GM23338 (cell line): ENCODE data around the gene MNX1. TPM values are rescaled to one million over a fixed set of nuclear protein-coding genes. Genes with fewer than 3 reads are reported as not detected.

ENCODE experiments used
- ATAC-seq: fragments of 200-7000 bp; cut with Tn5 transposase; 3 replicates; pipeline ENCODE4 v1.9.1; 2020
- DNase-seq: peaks from one replicate; pipeline ENCODE4 v3.0.0-alpha.2; 2015; ENCODE audit warnings: low spot score
- H2AFZ ChIP-seq: fragments of 200-600 bp; sonication (generic); 2 replicates; pipeline ENCODE4 v1.8.0; 2016; ENCODE audit warnings: antibody characterized with exemption, mild to moderate bottlenecking, moderate library complexity
- H3F3A ChIP-seq: fragments of 200-600 bp; sonication (generic); replicated peaks from 2 replicates; pipeline ENCODE4 v1.8.0; 2017; ENCODE audit warnings: antibody characterized with exemption, mixed run types, low read depth
- H3K27ac ChIP-seq: fragments of 200-600 bp; sonication (generic); 2 replicates; pipeline ENCODE4 v1.6.1; 2016; ENCODE audit warnings: low read depth
- H3K27me3 ChIP-seq: fragments of 200-600 bp; sonication (generic); 2 replicates; pipeline ENCODE4 v1.8.0; 2016; ENCODE audit warnings: mild to moderate bottlenecking, mixed run types, moderate library complexity; ENCODE audit not compliant: insufficient read depth
- H3K36me3 ChIP-seq: fragments of 200-600 bp; sonication (generic); 2 replicates; pipeline ENCODE4 v1.8.0; 2016; ENCODE audit warnings: mild to moderate bottlenecking; ENCODE audit not compliant: insufficient read depth
- H3K4me1 ChIP-seq: fragments of 200-600 bp; sonication (generic); 2 replicates; pipeline ENCODE4 v1.8.0; 2016; ENCODE audit warnings: mild to moderate bottlenecking, moderate library complexity; ENCODE audit not compliant: insufficient read depth
- H3K4me2 ChIP-seq: fragments of 200-600 bp; sonication (generic); 2 replicates; pipeline ENCODE4 v1.7.1; 2017; ENCODE audit warnings: mixed run types
- H3K4me3 ChIP-seq: fragments of 200-600 bp; sonication (generic); 2 replicates; pipeline ENCODE4 v1.6.1; 2016; ENCODE audit warnings: mixed run types
- H3K79me2 ChIP-seq: fragments of 200-600 bp; sonication (generic); replicated peaks from 2 replicates; pipeline ENCODE4 v1.8.0; 2017; ENCODE audit warnings: mild to moderate bottlenecking; ENCODE audit not compliant: insufficient read depth
- H3K9me2 ChIP-seq: fragments of 200-600 bp; sonication (generic); 2 replicates; pipeline ENCODE4 v1.8.0; 2017; ENCODE audit not compliant: insufficient read depth
- H4K20me1 ChIP-seq: fragments of 200-600 bp; sonication (generic); replicated peaks from 2 replicates; pipeline ENCODE4 v1.8.0; 2017; ENCODE audit warnings: mild to moderate bottlenecking; ENCODE audit not compliant: insufficient read depth
- H3K27ac Mint-ChIP-seq: 2 replicates; pipeline ENCODE4 v1.8.0; 2020; ENCODE audit warnings: inconsistent platforms, mild to moderate bottlenecking, moderate library complexity, mixed read lengths
- H3K27me3 Mint-ChIP-seq: 3 replicates; pipeline ENCODE4 v1.8.0; 2022; ENCODE audit warnings: low read depth, mild to moderate bottlenecking, moderate library complexity, mixed read lengths, inconsistent platforms; ENCODE audit not compliant: insufficient read depth, poor library complexity
- H3K36me3 Mint-ChIP-seq: 3 replicates; pipeline ENCODE4 v1.8.0; 2021; ENCODE audit warnings: low read depth, mild to moderate bottlenecking, inconsistent platforms, moderate library complexity, mixed read lengths
- H3K4me1 Mint-ChIP-seq: 3 replicates; pipeline ENCODE4 v1.8.0; 2020; ENCODE audit warnings: mild to moderate bottlenecking, inconsistent platforms, mixed read lengths
- H3K4me3 Mint-ChIP-seq: 3 replicates; pipeline ENCODE4 v1.8.0; 2021; ENCODE audit warnings: moderate library complexity, mild to moderate bottlenecking, inconsistent platforms, mixed read lengths
- H3K9me3 Mint-ChIP-seq: 3 replicates; pipeline ENCODE4 v1.8.0; 2020; ENCODE audit warnings: moderate library complexity, mild to moderate bottlenecking, inconsistent platforms, mixed read lengths
- CREB1 ChIP-seq: fragments of 250-450 bp; sonication (Bioruptor Pico); IDR thresholded peaks from 2 replicates; pipeline ENCODE4 v1.5.0; 2020; ENCODE audit warnings: low read depth, mild to moderate bottlenecking, moderate library complexity
- ETS1 ChIP-seq: IDR thresholded peaks from 2 replicates; pipeline ENCODE4 v1.6.1; 2016; ENCODE audit warnings: antibody characterized with exemption
- EZH2 ChIP-seq: fragments of 200-600 bp; sonication (generic); IDR thresholded peaks from one replicate; pipeline ENCODE4 v1.8.0; 2017; ENCODE audit warnings: antibody characterized with exemption, mild to moderate bottlenecking, low read depth; ENCODE audit not compliant: unreplicated experiment
- EZH2phosphoT487 ChIP-seq: fragments of 200-600 bp; sonication (generic); IDR thresholded peaks from one replicate; pipeline ENCODE4 v1.8.1; 2018; ENCODE audit warnings: antibody characterized with exemption; ENCODE audit not compliant: unreplicated experiment
- JUNB ChIP-seq: IDR thresholded peaks from one replicate; pipeline ENCODE4 v1.6.1; 2016; ENCODE audit warnings: antibody characterized with exemption; ENCODE audit not compliant: unreplicated experiment
- NANOG ChIP-seq: IDR thresholded peaks from 2 replicates; pipeline ENCODE4 v1.6.1; 2016; ENCODE audit warnings: antibody characterized with exemption, borderline replicate concordance
- POLR2AphosphoS5 ChIP-seq: IDR thresholded peaks from 2 replicates; pipeline ENCODE4 v1.6.1; 2016; ENCODE audit warnings: antibody characterized with exemption, low read depth
- REST ChIP-seq: IDR thresholded peaks from one replicate; pipeline ENCODE4 v1.6.1; 2018; ENCODE audit warnings: antibody characterized with exemption; ENCODE audit not compliant: unreplicated experiment
- STAT1 ChIP-seq: IDR thresholded peaks from one replicate; pipeline ENCODE4 v1.6.1; 2016; ENCODE audit warnings: antibody characterized with exemption; ENCODE audit not compliant: unreplicated experiment
- ZNF114 ChIP-seq: fragments of 250-450 bp; sonication (Bioruptor Pico); IDR thresholded peaks from 2 replicates; pipeline ENCODE4 v1.5.0; 2020; ENCODE audit warnings: mild to moderate bottlenecking, moderate library complexity
- ZNF331 ChIP-seq: fragments of 250-450 bp; sonication (Bioruptor Pico); IDR thresholded peaks from 2 replicates; pipeline ENCODE4 v1.5.0; 2020; ENCODE audit warnings: low read depth, mild to moderate bottlenecking, moderate library complexity
- ZNF462 ChIP-seq: fragments of 250-450 bp; sonication (Bioruptor Pico); IDR thresholded peaks from 2 replicates; pipeline ENCODE4 v1.5.0; 2020; ENCODE audit warnings: mild to moderate bottlenecking, moderate library complexity
- polyA plus RNA-seq: library from polyadenylated mRNA; unstranded; fragments of >200 nt; fragmentation: Nextera tagmentation; extraction: Ambion mirVana; gene quantifications from 2 replicates; pipeline ENCODE4 v1.2.1, GENCODE V29; 2016
- total RNA-seq: library from RNA; depleted of rRNA; stranded (reverse); fragments of >200 nt; shearing (Covaris generic); gene quantifications from 2 replicates; pipeline ENCODE4 v1.2.3, GENCODE V29; 2014
- TF ChIP-seq, protein P1 (sequence below), 2 experiments: fragments of 200-600 bp in 1 of 2; sonication (generic) in 1 of 2; conservative IDR thresholded peaks; 2 replicates each; pipeline versions ENCODE4 v1.5.1 to v1.6.1; 2016 to 2017; ENCODE audit warnings: antibody characterized with exemption in 2 of 2, low read depth in 2 of 2, mild to moderate bottlenecking in 2 of 2, moderate library complexity in 1 of 2

Gene MNX1
- total and polyA plus RNA-seq, 2 experiments from 2014 or later: 0.14 to 0.24 TPM

DNA sequence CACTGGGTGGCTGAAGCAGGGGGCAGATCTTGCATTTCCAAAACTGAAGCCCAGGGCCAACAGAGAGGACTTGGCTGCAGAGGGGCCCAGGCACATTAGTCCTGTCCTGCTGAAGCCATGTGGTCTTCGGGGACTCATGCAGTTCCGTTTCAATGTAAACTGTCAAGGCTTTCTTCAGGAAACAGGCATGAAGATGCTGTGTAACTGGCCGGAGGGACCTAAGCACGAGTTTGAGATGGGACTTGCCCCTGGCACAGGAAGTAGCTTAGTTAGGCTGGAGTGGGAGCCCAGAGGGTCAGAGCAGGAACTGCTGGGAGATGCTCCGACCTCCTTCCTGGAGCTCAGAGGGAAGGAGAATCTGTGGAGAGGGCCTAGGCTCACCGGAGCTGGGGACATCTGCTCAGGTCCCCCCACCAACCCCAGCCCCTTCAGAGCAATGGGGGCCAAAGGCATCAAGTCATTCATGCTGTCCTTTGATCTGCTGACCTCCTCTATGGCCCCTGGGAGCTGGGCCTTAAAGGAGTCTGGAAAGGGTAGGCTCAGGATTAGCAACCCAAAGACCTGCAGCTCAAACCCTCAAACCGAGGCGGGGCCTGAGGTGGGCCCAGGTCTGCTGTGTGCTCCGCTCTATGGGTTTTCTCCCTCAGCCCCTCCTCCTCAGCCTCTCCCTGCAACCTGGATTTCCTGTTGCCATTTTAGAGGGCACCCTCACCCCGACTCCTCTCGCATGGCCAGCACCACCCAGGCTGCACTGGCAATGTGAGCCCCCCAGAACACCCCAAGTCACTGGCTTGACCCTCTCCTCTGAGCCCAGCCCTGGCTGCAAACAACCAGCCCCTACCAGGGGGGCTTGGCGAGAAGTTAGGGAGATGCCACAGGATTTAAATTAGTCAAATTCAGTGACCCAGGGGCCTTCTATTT lies 4.4 kb upstream of the MNX1 start:
- DNase-seq: peak; percentile 63
- Histone ChIP-seq H3K4me3 (peak overlapping the region; percentile 38), H3K4me2 (peak overlapping the region; percentile 70), H3K79me2 (no peaks in the 10 kb centered on the region), H3K27ac (no peak overlapping the region), H3F3A (peaks cover 36% of the 10 kb centered on the region), H2AFZ (no peak overlapping the region), H3K4me1 (peaks cover 74% of the 10 kb centered on the region), H3K27me3 (peaks cover 99% of the 10 kb centered on the region), H4K20me1 (peaks cover 24% of the 10 kb centered on the region), H3K36me3 (no peaks in the 10 kb centered on the region), H3K9me2 (no peaks in the 10 kb centered on the region)
- peaks cover 5% of the 10 kb centered on the region; the same call in 1 of the 3 replicates for H3K9me3 Mint-ChIP-seq
- no peaks in the 10 kb centered on the region for H3K36me3 Mint-ChIP-seq
- H3K4me1 Mint-ChIP-seq: peaks cover 63% of the 10 kb centered on the region
- peak; percentile 1; the same call in 1 of the 3 replicates for ATAC-seq
- H3K27me3 Mint-ChIP-seq: peaks cover 93% of the 10 kb centered on the region
- H3K4me3 Mint-ChIP-seq: peak overlapping the region; percentile 48; the same call in 2 of the 3 replicates
- TF ChIP-seq ZNF114: no peak
- no peak for TF ChIP-seq ZNF462 (CRISPR knock-in tag)
- no peak for TF ChIP-seq EZH2
- no peak for TF ChIP-seq ETS1
- TF ChIP-seq REST: no peak
- no peak for TF ChIP-seq CREB1 (CRISPR knock-in tag)
- no peak for TF ChIP-seq ZNF331 (CRISPR knock-in tag)
- no peak for TF ChIP-seq JUNB
- no peak for TF ChIP-seq EZH2phosphoT487
- TF ChIP-seq, protein P1, sequence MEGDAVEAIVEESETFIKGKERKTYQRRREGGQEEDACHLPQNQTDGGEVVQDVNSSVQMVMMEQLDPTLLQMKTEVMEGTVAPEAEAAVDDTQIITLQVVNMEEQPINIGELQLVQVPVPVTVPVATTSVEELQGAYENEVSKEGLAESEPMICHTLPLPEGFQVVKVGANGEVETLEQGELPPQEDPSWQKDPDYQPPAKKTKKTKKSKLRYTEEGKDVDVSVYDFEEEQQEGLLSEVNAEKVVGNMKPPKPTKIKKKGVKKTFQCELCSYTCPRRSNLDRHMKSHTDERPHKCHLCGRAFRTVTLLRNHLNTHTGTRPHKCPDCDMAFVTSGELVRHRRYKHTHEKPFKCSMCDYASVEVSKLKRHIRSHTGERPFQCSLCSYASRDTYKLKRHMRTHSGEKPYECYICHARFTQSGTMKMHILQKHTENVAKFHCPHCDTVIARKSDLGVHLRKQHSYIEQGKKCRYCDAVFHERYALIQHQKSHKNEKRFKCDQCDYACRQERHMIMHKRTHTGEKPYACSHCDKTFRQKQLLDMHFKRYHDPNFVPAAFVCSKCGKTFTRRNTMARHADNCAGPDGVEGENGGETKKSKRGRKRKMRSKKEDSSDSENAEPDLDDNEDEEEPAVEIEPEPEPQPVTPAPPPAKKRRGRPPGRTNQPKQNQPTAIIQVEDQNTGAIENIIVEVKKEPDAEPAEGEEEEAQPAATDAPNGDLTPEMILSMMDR (conservative IDR thresholded peaks at IDR 0.05; ENCODE audit: low read depth in 2 of 2): no peak
- TF ChIP-seq STAT1: no peak
- no peak for TF ChIP-seq POLR2AphosphoS5
- no peak for TF ChIP-seq NANOG
- no peak overlapping the region for H3K27ac Mint-ChIP-seq
